NCI-H1436 treated with DMSO at 0.1 percent for 48 hours (cell line): ENCODE data around the gene RHBDD1.

Experiments used
- DNase-seq: peaks from one replicate; lab custom pipeline; 2025; lab: John Stamatoyannopoulos, UW

The RHBDD1 gene

GRCh38 chr2:227033471-227034148 is 197.8 kb downstream of the RHBDD1 start:
- DNase-seq, result no peak

DNA sequence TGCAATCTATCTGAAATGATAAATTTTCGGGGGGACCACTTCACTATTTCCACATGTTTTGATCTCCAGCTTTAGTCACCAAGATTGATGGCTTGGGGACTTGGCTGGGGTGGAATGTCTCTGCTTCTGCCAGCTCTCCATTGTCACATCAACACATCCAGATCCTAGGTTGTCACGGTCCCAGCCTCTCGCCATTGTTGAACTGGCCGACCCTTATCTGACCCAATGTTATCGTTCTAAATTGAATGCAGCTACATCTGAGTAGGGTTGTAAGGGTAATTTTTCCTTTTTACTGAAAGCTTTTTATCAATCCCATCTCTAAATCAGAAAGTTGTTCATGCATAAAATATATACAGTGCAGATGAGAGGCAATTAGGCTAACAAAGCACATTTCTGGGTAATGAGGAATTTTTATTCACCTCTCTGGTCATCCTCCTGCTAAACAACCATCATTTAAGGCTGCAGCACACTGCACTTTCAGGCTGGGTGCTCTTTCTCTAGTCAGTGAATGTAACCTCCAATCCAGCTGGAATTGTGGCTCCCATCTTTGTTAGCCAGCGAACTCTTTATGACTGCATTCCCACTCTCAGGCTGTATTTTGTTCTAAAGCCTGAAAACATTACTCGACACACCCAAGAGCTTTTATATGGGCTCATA is 200.0 kb downstream of the RHBDD1 start:
- no peak for DNase-seq

GRCh38 chr2:227036527-227036926 is 200.7 kb downstream of the RHBDD1 start:
- DNase-seq, result no peak

DNA sequence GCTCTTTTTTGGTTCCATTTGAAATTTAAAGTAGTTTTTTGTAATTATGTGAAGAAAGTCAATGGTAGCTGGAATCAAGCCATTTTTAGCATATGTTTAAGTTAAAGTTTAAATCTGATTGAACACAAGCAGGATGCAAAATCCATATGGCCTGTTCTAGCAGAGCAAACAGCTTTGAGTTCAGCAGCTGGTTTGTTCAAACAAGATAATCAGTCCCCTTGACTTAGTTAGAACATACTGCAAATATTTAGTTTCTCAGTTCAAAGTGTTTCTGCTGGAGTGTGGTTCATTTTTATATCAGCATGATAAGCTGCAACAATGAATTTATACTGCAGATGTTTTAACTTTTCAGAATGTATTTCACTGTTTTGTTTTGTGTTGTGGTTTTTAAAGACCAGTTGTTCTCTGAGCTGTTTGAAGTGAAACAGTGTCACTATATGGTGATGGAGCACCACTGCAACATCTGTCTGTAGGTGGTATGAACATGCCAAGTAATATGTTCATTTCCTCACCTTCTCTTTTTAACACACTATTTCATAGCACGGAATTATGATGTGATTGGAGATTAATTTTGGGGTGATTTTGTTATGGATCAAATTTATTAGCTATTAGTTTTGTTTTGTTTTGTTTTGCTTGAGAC is 202.8 kb downstream of the RHBDD1 start:
- no peak for DNase-seq

DNA sequence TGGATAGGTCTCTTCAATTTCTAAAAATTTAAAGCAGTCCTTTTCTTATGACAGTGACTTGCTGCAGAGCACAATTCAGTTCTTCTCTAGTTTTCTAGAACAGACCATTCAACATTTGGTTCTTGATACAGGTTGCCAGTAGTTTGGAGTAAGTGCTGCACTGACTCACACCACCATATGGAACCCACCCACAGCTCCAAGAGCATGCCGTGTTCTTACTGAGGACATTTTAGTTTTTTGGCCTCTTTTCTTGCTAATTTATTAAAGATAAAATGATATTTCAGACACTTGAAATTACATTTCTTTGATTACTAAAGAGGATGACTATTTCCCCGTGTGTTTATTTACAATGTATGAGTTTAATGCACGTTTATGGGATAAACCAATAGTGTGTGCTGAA is 208.1 kb downstream of the RHBDD1 start:
- no peak for DNase-seq
